ENCODE results near the gene TNS4. TPM values are rescaled to one million over a fixed set of nuclear protein-coding genes. Genes with fewer than 3 reads are reported as not detected.

The TNS4 gene
- total and polyA plus RNA-seq, 2 experiments from 2014 or later = 0.20 TPM; not detected in 1

DNA sequence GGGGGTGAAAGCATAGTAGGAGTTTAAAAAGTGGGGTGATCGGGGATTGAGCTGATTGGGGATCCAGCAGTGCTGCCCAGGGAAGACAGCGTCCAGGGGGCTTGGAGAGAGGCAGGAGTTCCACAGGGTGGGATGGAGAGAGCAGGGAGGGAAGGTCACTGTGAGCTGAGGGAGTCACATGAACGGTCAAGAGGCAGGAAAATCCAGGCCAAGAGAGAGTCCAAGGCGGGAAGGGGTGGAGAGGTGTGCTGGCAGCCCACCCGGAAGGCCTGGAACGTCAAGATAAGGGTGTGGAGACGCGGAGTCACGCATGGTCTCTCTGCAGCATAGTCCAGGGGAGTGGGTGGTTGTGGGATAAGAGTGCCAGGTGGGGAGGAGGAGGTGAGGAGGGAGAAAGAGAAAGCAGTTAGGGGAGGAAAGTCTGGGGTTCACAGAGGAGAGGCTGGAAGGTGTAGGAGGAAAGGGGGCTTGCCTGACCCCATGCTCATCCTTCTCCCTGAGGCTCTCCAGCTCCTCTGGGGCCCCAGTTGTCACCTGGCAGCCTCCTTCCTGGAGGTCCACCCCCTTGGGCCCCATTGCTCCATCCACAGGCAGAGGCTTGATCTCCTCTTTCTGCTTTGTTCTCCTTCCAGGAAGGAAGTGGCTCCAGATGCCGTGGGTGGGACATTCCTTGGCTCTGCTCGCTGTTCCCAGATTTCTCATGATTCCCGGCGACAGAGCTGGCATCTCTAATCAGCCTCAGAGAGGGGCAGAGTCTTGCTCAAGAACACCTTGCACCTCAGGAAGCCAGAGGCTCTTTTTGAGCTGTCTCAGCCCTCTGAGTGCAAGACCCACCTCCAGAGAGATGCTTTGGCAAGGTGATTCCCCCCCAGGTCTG, 35.1 kb upstream of the TNS4 start:
- Histone ChIP-seq H3K27me3 (replicated peaks; ENCODE audit: insufficient read depth) (no peaks in the 10 kb centered on the region), H3K4me2 (ENCODE audit: unreplicated experiment) (peak overlapping the region; percentile 51), H3K36me3 (ENCODE audit: low read depth) (no peaks in the 10 kb centered on the region), H3K4me1 (ENCODE audit: insufficient read depth) (peaks cover 56% of the 10 kb centered on the region), H2AFZ (peak overlapping the region; percentile 31), H3K79me2 (ENCODE audit: insufficient read depth) (no peaks in the 10 kb centered on the region), H3K4me3 (0 out of 2 replicates have a peak overlapping the region, but pooled peaks have one; percentile 26), H3K9ac (peak overlapping the region; percentile 68), H4K20me1 (ENCODE audit: insufficient read depth) (no peaks in the 10 kb centered on the region), H3K9me2 (ENCODE audit: insufficient read depth) (no peaks in the 10 kb centered on the region), H3F3A (ENCODE audit: insufficient read depth) (peaks cover 40% of the 10 kb centered on the region), H3K27ac (peak overlapping the region; percentile 59), H3K9me3 (ENCODE audit: low read depth) (no peaks in the 10 kb centered on the region)
- WGBS, 2 experiments (ENCODE audit: low coverage in 1 of 2, low lambda C conversion rate in 2 of 2, missing lambda C conversion rate in 2 of 2) = 23 to 39% methylated on average over 13 of the region's 13 CpGs
- peak; percentile 76 for DNase-seq
- in situ Hi-C loops (cut with MboI) = loop anchor here (10.0 kb wide), 1 partner anchor 172 kb away; the partner anchor contains the start of gene GJD3
- TF ChIP-seq EZH2phosphoT487 (IDR thresholded peaks at IDR 0.05; ENCODE audit: insufficient read depth, low read depth) (no peak), EZH2 (IDR thresholded peaks at IDR 0.05; ENCODE audit: insufficient read depth, poor library complexity, severe bottlenecking) (no peak)

- H3K4me2 ChIP-seq (ENCODE audit: unreplicated experiment) = peak overlapping the region; percentile 51
- TF ChIP-seq EZH2phosphoT487 (IDR thresholded peaks at IDR 0.05; ENCODE audit: insufficient read depth, low read depth) = no peak
- TF ChIP-seq EZH2 (IDR thresholded peaks at IDR 0.05; ENCODE audit: insufficient read depth, poor library complexity, severe bottlenecking) = no peak
- no peaks in the 10 kb centered on the region for H3K36me3 ChIP-seq (ENCODE audit: low read depth)
- 32 to 41% methylated on average over 3 of the region's 3 CpGs for WGBS, 2 experiments (ENCODE audit: low coverage in 1 of 2, low lambda C conversion rate in 2 of 2, missing lambda C conversion rate in 2 of 2)
- H3K9ac ChIP-seq = peak overlapping the region; percentile 68
- no peaks in the 10 kb centered on the region for H3K9me3 ChIP-seq (ENCODE audit: low read depth)
- H2AFZ ChIP-seq = peak overlapping the region; percentile 31; the same call in 1 of the 2 replicates
- no peaks in the 10 kb centered on the region for H4K20me1 ChIP-seq (ENCODE audit: insufficient read depth)
- H3K4me1 ChIP-seq (ENCODE audit: insufficient read depth) = peaks cover 56% of the 10 kb centered on the region
- no peaks in the 10 kb centered on the region for H3K79me2 ChIP-seq (ENCODE audit: insufficient read depth)
- H3K4me3 ChIP-seq = no peak overlapping the region
- no peaks in the 10 kb centered on the region for H3K27me3 ChIP-seq (replicated peaks; ENCODE audit: insufficient read depth)
- H3K9me2 ChIP-seq (ENCODE audit: insufficient read depth) = no peaks in the 10 kb centered on the region
- in situ Hi-C loops (cut with MboI) = loop anchor here (10.0 kb wide), 1 partner anchor 171 kb away; the partner anchor contains the start of gene GJD3
- H3K27ac ChIP-seq = peak overlapping the region; percentile 59
- peak; percentile 53 for DNase-seq
- H3F3A ChIP-seq (ENCODE audit: insufficient read depth) = peaks cover 40% of the 10 kb centered on the region
Observed at GRCh38 chr17:40535924-40536294, 34.5 kb upstream of the TNS4 start.

- peak overlapping the region; percentile 68; the same call in 1 of the 2 replicates for H3K9ac ChIP-seq
- WGBS, 2 experiments (ENCODE audit: low coverage in 1 of 2, low lambda C conversion rate in 2 of 2, missing lambda C conversion rate in 2 of 2) = 89 to 93% methylated on average over 4 of the region's 4 CpGs
- H3K4me3 ChIP-seq = no peak overlapping the region
- in situ Hi-C loops (cut with MboI) = loop anchor here (10.0 kb wide), 1 partner anchor 171 kb away; the partner anchor contains the start of gene GJD3
- 0 out of 2 replicates have a peak overlapping the region, but pooled peaks have one; percentile 31 for H2AFZ ChIP-seq
- TF ChIP-seq EZH2 (IDR thresholded peaks at IDR 0.05; ENCODE audit: insufficient read depth, poor library complexity, severe bottlenecking) (no peak), EZH2phosphoT487 (IDR thresholded peaks at IDR 0.05; ENCODE audit: insufficient read depth, low read depth) (no peak)
- H3K36me3 ChIP-seq (ENCODE audit: low read depth) = no peaks in the 10 kb centered on the region
- no peaks in the 10 kb centered on the region for H4K20me1 ChIP-seq (ENCODE audit: insufficient read depth)
- peaks cover 40% of the 10 kb centered on the region for H3F3A ChIP-seq (ENCODE audit: insufficient read depth)
- H3K9me2 ChIP-seq (ENCODE audit: insufficient read depth) = no peaks in the 10 kb centered on the region
- no peaks in the 10 kb centered on the region for H3K9me3 ChIP-seq (ENCODE audit: low read depth)
- no peak overlapping the region for H3K4me2 ChIP-seq (ENCODE audit: unreplicated experiment)
- peak overlapping the region; percentile 59 for H3K27ac ChIP-seq
- no peaks in the 10 kb centered on the region for H3K27me3 ChIP-seq (replicated peaks; ENCODE audit: insufficient read depth)
- H3K4me1 ChIP-seq (ENCODE audit: insufficient read depth) = peaks cover 56% of the 10 kb centered on the region
- DNase-seq = no peak
- H3K79me2 ChIP-seq (ENCODE audit: insufficient read depth) = no peaks in the 10 kb centered on the region
Observed at GRCh38 chr17:40535438-40535837, 34.0 kb upstream of the TNS4 start.

DNA sequence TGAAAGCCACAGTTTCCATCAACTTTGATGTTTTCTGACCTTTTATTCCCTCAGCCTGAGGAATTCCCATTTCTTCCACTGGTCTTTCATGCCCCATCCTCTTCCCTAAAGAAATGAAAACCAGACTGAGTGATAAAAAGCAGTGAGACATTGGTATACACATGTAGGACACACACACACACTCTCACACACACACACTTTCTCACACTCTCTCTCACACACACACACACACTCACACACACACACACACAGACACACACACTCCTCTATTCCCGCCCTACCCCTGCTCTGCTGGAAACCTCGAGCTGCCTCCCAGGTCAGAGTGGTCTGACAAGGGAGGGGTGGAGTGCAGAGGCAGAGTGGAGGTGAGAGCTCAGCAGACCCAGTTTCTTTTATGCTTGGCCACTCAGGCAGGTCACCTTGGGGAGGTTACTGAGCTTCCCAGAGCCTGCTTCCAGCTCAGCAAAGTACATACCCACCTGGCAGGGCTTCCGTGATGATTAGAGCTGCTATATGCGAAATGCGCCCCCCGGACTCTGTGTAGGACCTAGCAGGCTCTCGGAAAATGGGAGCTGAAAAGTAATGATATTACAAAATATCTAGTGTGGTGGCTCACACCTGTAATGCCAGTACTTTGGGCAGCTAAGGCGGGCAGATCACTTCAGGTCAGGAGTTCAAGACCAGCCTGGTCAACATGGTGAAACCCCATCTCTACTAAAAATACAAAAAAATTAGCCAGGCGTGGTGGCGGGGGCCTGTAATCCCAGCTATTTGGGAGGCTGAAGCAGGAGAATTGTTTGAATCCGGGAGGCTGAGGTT, 33.2 kb upstream of the TNS4 start:
- Histone ChIP-seq H3K79me2 (ENCODE audit: insufficient read depth) (no peaks in the 10 kb centered on the region), H3F3A (ENCODE audit: insufficient read depth) (peaks cover 40% of the 10 kb centered on the region), H4K20me1 (ENCODE audit: insufficient read depth) (no peaks in the 10 kb centered on the region), H3K4me2 (ENCODE audit: unreplicated experiment) (no peak overlapping the region), H3K4me3 (no peak overlapping the region), H2AFZ (0 out of 2 replicates have a peak overlapping the region, but pooled peaks have one; percentile 5), H3K9me3 (ENCODE audit: low read depth) (no peaks in the 10 kb centered on the region), H3K9me2 (ENCODE audit: insufficient read depth) (no peaks in the 10 kb centered on the region), H3K9ac (peak overlapping the region; percentile 27), H3K27me3 (replicated peaks; ENCODE audit: insufficient read depth) (no peaks in the 10 kb centered on the region), H3K36me3 (ENCODE audit: low read depth) (no peaks in the 10 kb centered on the region), H3K27ac (peak overlapping the region; percentile 55), H3K4me1 (ENCODE audit: insufficient read depth) (peaks cover 56% of the 10 kb centered on the region)
- in situ Hi-C loops (cut with MboI) = loop anchor here (10.0 kb wide), 1 partner anchor 170 kb away; the partner anchor contains the start of gene GJD3
- WGBS, 2 experiments (ENCODE audit: low coverage in 1 of 2, low lambda C conversion rate in 2 of 2, missing lambda C conversion rate in 2 of 2) = 83 to 86% methylated on average over 11 of the region's 11 CpGs
- DNase-seq = no peak
- no peak for TF ChIP-seq EZH2 (IDR thresholded peaks at IDR 0.05; ENCODE audit: insufficient read depth, poor library complexity, severe bottlenecking)
- TF ChIP-seq EZH2phosphoT487 (IDR thresholded peaks at IDR 0.05; ENCODE audit: insufficient read depth, low read depth) = no peak

Measured in GM23248 (cell line).